Activated T-helper 1 cell treated with anti-CD3 and anti-CD28 coated beads, Interleukin-12 subunit alpha, Interleukin-12 subunit beta, Interleukin-2, Interleukin-4 antibody, amounts not matched to agents 30 ng/mL and 10 ng/mL and 1 ng/mL, durations not matched to agents 14 hours and 24 hours and 36 hours (primary cell): Measurements from ENCODE around the gene CNPY1. TPM values are rescaled to one million over a fixed set of nuclear protein-coding genes. Genes with fewer than 3 reads are reported as not detected.

Source experiments
- DNase-seq: peaks from one replicate; pipeline ENCODE4 v3.0.0; 2021; ENCODE audit warnings: low spot score
- H3K27ac Mint-ChIP-seq: one replicate; pipeline ENCODE4 v1.8.0; 2021; ENCODE audit warnings: mild to moderate bottlenecking, mixed read lengths
- H3K27me3 Mint-ChIP-seq: one replicate; pipeline ENCODE4 v1.8.0; 2022; ENCODE audit warnings: mild to moderate bottlenecking, moderate library complexity, mixed read lengths; ENCODE audit not compliant: insufficient read depth
- H3K36me3 Mint-ChIP-seq: one replicate; pipeline ENCODE4 v1.8.0; 2021; ENCODE audit warnings: low read depth, mixed read lengths
- H3K4me1 Mint-ChIP-seq: one replicate; pipeline ENCODE4 v1.8.0; 2021; ENCODE audit warnings: low read depth, mixed read lengths
- H3K4me3 Mint-ChIP-seq: one replicate; pipeline ENCODE4 v1.8.0; 2021; ENCODE audit warnings: mild to moderate bottlenecking, moderate library complexity, mixed read lengths
- H3K9me3 Mint-ChIP-seq: one replicate; pipeline ENCODE4 v1.8.0; 2021; ENCODE audit warnings: mixed read lengths
- intact Hi-C: fragments of 100-400 bp; cut with micrococcal nuclease; formaldehyde crosslinking; loops from one replicate; pipeline ENCODE4 v1.15.1; 2024
- total RNA-seq: library from RNA; stranded (reverse); gene quantifications from 2 replicates; pipeline ENCODE4 v1.2.3, GENCODE V29; 2022

The CNPY1 gene
- total RNA-seq, 1 donor from 2014 or later: not detected

DNA sequence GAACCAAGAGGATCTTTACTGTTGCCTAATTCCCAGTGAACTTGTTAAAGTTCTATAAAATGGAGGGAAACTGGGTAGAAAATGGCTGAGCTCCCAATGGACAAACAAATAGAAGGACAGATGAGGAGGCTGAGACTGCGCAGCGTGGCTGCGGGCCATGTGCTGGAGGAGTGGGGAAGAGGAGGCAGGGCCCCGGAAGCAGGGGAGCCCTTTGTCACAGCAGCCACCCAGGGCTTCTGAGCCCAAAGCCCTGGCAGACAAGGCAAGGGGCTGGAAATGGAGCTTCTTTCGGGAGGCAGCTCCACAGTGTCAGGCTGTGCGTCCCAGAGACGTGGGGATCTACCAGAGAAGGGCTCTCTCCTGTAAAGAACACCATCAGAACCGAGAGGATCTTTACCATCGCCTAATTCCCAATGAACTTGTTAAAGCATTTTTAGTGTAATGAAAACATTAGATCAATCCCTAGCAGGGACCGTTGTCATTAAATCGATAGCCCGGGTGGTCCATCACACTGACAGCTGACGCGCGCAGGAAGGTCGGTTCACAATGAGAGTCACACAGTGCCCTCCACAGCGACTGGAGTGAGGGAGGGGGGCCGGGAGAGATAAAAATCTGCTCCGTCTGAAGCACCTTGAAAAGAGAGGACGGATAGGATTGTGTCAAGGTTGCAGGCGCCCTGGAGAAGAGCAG lies 14.0 kb upstream of the CNPY1 start:
- intact Hi-C loops: no loop called here
- Mint-ChIP-seq H3K9me3 (no peaks in the 10 kb centered on the region), H3K4me3 (no peak overlapping the region), H3K27ac (no peak overlapping the region), H3K27me3 (peaks cover 3% of the 10 kb centered on the region), H3K4me1 (no peaks in the 10 kb centered on the region), H3K36me3 (no peaks in the 10 kb centered on the region)
- no peak for DNase-seq

DNA sequence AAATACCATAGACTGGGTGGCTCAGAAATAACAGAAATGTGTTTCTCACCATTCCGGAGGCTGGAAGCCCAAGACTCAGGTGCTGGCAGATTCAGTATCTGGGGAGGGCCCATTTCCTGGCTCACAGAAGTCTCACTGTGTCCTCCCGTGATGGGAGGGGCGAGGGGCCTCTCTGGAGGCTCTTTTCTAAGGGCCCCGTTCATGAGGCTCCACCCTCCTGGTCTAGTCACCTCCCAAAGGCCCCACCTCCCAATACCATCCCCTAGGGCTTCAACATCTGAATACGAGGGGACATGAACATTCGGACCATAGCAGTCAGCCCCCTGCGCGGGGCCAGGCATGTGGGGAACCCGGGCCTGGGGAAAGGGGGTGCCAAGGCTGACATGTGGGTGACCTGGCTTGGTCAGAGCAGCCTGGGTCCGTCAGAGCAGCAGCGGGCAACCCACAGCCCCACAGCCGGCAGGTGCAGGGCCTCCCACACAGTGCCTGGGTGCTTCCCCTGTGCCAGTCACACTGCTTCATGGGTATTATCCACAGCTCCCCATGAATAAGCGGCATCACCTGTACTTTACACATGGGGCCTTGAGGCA lies 13.3 kb upstream of the CNPY1 start:
- no peak overlapping the region for H3K27ac Mint-ChIP-seq
- H3K27me3 Mint-ChIP-seq: peaks cover 3% of the 10 kb centered on the region
- intact Hi-C loops: no loop called here
- no peaks in the 10 kb centered on the region for H3K36me3 Mint-ChIP-seq
- H3K9me3 Mint-ChIP-seq: no peaks in the 10 kb centered on the region
- no peaks in the 10 kb centered on the region for H3K4me1 Mint-ChIP-seq
- no peak for DNase-seq
- H3K4me3 Mint-ChIP-seq: no peak overlapping the region

DNA sequence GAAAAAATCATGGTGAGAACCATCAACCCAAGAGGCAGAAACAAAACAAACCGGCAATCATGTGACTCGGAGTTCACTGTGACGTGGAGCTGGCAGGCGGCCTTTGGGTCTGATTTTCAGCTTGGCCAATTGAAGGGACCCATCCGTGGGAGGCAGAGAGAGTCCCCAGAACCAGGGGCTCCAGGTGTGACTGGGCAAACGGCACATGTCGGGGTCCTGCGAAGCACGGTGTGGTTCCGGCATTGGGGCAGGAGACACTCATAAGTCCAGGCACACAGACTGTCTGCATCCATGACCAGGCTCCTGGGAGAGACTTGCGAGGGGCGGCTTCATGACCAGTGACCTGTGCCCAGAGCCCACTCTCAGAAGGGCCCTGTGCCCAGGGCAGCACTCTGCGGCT lies 12.6 kb upstream of the CNPY1 start:
- Mint-ChIP-seq H3K36me3 (no peaks in the 10 kb centered on the region), H3K4me3 (no peak overlapping the region), H3K9me3 (no peaks in the 10 kb centered on the region), H3K4me1 (no peaks in the 10 kb centered on the region), H3K27ac (no peak overlapping the region), H3K27me3 (no peaks in the 10 kb centered on the region)
- intact Hi-C loops: no loop called here
- no peak for DNase-seq

DNA sequence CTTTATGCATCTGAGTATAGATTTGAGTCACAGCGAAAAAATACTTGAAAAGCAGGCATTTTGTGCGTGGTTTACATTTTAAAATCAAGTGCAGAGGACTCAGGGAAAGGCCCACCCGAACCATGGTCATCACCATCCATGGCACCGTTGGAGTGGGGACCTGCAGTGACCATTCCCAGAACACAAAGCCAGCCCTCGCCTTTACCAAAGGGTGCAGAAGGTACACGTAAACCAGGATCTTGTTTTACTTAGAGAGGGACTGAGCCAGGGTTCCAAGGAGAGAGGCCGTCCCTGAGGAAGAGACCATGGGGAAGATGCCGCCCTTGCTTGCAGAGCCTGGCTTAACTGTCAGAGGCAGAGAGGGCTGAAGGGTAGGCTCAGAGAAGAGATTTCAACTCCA lies 12.0 kb upstream of the CNPY1 start:
- DNase-seq: no peak
- Mint-ChIP-seq H3K4me3 (no peak overlapping the region), H3K36me3 (no peaks in the 10 kb centered on the region), H3K4me1 (no peaks in the 10 kb centered on the region), H3K27ac (no peak overlapping the region), H3K27me3 (no peaks in the 10 kb centered on the region), H3K9me3 (no peaks in the 10 kb centered on the region)
- intact Hi-C loops: no loop called here

DNA sequence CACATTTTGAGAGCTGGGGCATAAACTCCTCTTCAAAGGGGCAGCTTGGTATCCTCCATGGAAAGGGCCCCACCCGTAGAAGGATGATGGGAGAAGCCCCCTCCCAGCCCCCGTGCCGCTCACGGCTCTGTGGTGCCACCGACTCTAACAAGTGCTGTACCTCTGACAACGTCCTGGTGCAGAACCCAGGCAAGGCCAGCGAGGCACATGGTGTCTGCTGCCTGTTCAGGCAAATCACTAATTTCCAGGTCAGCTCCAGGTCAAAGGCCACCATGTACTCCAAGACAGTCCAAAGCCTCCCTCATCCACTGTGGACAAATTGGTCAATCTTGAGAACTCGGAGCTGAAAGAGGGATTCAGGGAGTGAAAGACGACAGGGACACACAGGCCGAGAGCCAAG lies 11.4 kb upstream of the CNPY1 start:
- no peaks in the 10 kb centered on the region for H3K4me1 Mint-ChIP-seq
- no peak for DNase-seq
- H3K4me3 Mint-ChIP-seq: no peak overlapping the region
- intact Hi-C loops: no loop called here
- no peaks in the 10 kb centered on the region for H3K9me3 Mint-ChIP-seq
- no peak overlapping the region for H3K27ac Mint-ChIP-seq
- H3K27me3 Mint-ChIP-seq: no peaks in the 10 kb centered on the region
- no peaks in the 10 kb centered on the region for H3K36me3 Mint-ChIP-seq

DNA sequence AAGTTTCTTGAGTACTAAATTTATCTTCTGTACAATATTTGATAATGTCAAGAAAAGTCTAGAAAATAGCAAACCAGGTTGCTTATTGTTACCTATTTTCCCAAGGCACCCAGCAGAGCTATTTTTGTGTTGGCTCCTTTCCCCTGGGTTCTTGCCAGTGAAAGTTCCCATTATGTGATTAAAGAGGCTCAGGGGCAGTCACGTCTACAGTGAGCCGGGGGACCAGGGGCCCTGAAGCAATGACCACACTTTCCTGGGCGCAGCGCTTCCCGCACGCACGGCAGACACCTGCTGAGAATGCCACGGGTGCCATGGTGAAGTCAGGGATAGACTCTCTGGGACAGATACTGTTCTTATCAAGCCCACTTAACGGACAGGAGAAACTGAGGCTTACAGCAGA lies 10.4 kb upstream of the CNPY1 start:
- no peaks in the 10 kb centered on the region for H3K9me3 Mint-ChIP-seq
- H3K27me3 Mint-ChIP-seq: no peaks in the 10 kb centered on the region
- DNase-seq: no peak
- H3K27ac Mint-ChIP-seq: no peak overlapping the region
- no peak overlapping the region for H3K4me3 Mint-ChIP-seq
- no peaks in the 10 kb centered on the region for H3K4me1 Mint-ChIP-seq
- intact Hi-C loops: no loop called here
- no peaks in the 10 kb centered on the region for H3K36me3 Mint-ChIP-seq

DNA sequence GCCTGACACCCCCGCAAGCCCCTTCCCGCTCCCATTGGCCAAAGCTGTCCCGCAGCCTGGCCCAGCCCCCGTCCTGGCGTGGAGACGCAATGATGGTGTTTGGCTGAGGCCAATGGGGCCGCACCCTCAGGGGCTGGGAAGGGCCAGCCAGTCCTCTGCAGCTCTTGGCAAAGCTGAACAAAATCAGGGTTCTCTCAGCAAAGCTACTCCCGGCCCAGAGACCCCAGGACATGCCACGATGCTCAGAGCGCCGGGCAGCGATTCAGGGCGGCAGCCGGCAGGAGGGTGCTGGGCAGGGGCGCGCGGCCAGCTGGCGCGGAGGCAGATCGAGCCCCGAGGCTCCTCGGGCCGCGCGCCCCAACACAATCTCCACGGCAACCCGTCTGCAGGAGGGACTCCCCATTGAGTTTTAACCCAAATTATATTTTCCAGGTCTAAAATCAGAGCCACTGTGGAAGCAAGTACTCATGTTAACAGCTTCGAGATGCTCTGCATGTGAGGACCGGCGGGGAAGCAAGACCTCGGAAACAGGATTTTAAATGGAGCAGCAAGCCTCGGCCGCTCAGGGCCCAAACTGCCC lies 8.8 kb upstream of the CNPY1 start:
- no peak for DNase-seq
- no peak overlapping the region for H3K4me3 Mint-ChIP-seq
- no peaks in the 10 kb centered on the region for H3K27me3 Mint-ChIP-seq
- H3K36me3 Mint-ChIP-seq: no peaks in the 10 kb centered on the region
- H3K27ac Mint-ChIP-seq: no peak overlapping the region
- H3K4me1 Mint-ChIP-seq: no peaks in the 10 kb centered on the region
- H3K9me3 Mint-ChIP-seq: no peaks in the 10 kb centered on the region
- intact Hi-C loops: no loop called here

DNA sequence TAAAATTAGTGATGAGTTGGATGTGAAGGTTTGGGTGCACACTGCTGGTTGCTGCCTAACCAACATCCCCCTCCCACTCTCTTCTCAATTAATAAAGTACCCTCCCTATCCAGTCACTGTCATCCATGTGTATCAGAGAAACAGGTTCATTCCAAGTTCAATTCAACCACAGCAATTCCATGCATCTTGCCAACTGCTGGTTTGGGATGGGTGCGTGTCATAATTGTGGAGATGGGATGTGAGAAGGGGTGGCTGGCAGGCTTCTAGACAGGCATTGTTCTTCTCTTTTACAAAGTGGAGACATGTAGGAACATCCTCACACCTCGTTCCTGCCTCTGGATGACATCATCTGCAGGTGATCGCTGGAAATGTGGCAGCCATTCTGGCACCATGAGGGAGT lies 7.5 kb upstream of the CNPY1 start:
- intact Hi-C loops: no loop called here
- H3K9me3 Mint-ChIP-seq: no peaks in the 10 kb centered on the region
- H3K36me3 Mint-ChIP-seq: no peaks in the 10 kb centered on the region
- H3K4me3 Mint-ChIP-seq: no peak overlapping the region
- H3K4me1 Mint-ChIP-seq: no peaks in the 10 kb centered on the region
- H3K27me3 Mint-ChIP-seq: no peaks in the 10 kb centered on the region
- DNase-seq: no peak
- no peak overlapping the region for H3K27ac Mint-ChIP-seq

DNA sequence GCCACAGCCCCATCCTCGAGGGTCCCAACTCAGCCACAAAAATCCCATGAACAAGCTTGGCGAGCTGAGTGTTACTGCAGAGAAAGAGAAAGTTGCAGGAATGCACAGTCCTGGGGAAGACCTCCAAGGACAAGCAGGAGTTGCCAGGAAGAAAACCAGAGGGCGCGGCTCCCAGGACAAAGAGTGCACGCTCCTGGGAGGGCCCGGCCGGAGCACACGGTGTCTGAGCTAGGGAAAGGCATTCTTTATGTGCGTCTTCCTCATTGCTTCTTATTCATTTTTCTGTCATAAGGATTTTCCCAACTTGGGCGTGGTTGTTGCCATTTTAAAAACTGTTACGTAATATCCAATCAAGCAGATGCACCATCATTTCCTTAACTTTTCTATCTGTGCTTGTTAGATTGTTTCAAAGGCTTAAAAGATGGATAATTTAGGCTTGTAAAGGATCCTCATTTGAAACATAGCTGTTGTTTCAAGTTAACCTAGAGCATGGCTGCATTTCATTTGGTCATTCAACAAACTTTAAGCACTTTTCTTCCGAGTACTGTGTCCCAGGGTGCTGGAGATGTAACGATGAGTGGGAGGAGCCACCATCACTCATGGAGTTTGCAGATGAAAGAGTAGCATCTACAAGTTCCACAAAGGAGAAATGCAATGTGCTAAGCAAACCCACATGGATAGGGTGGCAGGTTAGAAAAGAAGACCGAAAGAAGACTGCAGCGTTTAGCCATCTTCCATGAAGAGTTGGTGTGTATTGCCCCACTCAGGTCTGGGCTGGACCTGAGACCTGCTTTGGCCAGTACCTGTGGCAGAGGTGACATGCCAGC lies 5.6 kb upstream of the CNPY1 start:
- intact Hi-C loops: no loop called here
- Mint-ChIP-seq H3K27ac (no peak overlapping the region), H3K27me3 (no peaks in the 10 kb centered on the region)

DNA sequence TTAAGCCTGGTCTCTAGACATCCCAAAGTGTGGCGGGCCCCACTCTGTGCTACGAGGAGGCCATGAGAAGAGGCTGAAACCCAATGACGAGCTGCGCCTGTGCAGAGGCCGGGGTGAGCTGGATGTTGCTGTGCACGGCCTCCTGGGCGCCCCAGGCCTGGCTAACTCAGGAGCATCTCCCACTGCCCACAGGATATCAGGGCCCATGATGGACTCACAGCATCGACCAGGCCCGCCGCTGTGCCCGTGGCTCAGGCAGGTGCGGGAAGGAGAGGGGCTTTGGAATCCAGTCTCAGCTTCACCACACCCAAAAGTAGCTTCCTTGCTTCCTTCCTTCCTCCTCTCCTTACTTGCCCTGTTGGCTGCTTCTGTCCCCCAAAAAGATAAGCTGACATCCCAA lies 4.6 kb upstream of the CNPY1 start:
- no peaks in the 10 kb centered on the region for H3K27me3 Mint-ChIP-seq
- H3K27ac Mint-ChIP-seq: no peak overlapping the region
- H3K9me3 Mint-ChIP-seq: no peaks in the 10 kb centered on the region
- H3K4me1 Mint-ChIP-seq: no peaks in the 10 kb centered on the region
- no peak for DNase-seq
- H3K4me3 Mint-ChIP-seq: no peak overlapping the region
- H3K36me3 Mint-ChIP-seq: no peaks in the 10 kb centered on the region
- intact Hi-C loops: no loop called here

More for the DNA sequence above, 5.6 kb upstream of the CNPY1 start:
- H3K9me3 Mint-ChIP-seq: no peaks in the 10 kb centered on the region
- H3K4me3 Mint-ChIP-seq: no peak overlapping the region
- DNase-seq: no peak
- no peaks in the 10 kb centered on the region for H3K36me3 Mint-ChIP-seq
- no peaks in the 10 kb centered on the region for H3K4me1 Mint-ChIP-seq

DNA sequence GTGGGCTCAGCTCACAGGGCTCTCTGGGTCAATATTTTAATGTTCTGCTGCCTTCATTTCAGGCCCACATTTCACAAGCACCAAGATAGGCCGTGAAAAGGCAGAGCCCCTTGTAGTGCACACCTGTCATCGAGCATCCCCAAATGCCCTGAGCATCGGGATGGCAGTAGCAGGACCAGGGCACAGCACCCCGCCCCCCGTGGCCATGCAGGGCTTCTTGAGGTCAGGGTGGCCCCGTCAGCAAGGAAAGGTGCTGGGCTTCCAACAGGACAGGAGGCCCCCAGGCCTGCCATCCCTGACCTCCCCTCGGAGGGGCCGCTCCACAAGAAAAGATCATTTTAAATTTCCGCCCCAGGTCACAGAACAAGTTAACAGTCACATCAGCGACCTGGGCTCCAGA lies 2.9 kb upstream of the CNPY1 start:
- Mint-ChIP-seq H3K4me1 (no peaks in the 10 kb centered on the region), H3K4me3 (no peak overlapping the region), H3K27me3 (no peaks in the 10 kb centered on the region), H3K36me3 (no peaks in the 10 kb centered on the region), H3K9me3 (no peaks in the 10 kb centered on the region), H3K27ac (no peak overlapping the region)
- intact Hi-C loops: no loop called here
- no peak for DNase-seq

DNA sequence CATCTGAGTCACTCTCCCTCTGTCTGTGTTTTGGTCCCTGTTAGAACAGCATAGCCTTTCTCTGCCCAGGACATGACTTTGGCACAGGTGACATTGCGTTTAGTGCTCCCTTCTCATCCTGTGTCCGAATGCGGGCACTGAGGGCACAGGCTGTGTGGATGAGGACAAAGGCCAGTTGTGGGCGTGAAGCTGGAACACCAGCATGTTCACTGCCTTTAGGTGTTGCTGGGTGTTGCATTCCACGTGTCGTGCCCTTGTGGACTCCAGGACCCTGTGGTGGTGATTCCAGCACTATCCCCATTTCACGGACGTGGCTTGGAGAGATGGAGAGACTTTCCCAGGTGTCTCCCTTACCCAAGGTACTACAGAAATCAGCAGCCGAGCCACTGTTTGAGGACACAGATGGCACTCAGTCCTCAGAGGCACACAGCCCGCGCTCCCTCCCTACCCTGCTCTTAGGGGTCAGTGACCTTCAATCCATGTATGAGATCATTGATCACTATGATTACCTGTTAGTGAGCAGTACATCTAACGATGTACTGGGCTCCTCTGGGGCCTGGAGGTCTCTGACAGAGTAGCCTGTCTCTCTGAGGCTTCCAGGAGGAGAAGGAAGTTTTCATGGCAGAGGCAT lies 917 bp upstream of the CNPY1 start:
- Mint-ChIP-seq H3K27ac (no peak overlapping the region), H3K4me3 (no peak overlapping the region), H3K4me1 (no peaks in the 10 kb centered on the region), H3K9me3 (no peaks in the 10 kb centered on the region), H3K27me3 (no peaks in the 10 kb centered on the region), H3K36me3 (no peaks in the 10 kb centered on the region)
- intact Hi-C loops: no loop called here
- DNase-seq: no peak

DNA sequence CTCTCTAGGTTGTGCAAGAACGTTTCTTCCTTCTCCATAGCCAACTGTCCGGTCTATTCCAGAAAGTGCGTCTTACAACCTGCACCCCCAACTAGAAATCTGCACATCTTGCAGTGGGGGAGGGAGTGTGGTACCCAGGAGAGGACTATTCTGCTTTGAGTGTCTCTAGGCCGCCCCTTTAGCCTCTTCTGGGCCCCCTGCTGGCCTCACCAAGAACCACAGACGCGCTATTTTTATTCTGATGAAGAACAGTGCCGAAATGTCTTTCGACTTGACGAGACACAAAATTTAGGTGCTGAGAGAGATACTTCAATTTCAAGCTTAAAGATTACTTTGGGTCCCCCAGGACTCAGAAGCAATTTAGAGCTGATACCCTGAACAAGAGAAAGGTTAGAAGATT lies 1.0 kb downstream of the CNPY1 start:
- DNase-seq: no peak
- Mint-ChIP-seq H3K27ac (no peak overlapping the region), H3K9me3 (no peaks in the 10 kb centered on the region), H3K27me3 (peaks cover 4% of the 10 kb centered on the region), H3K36me3 (no peaks in the 10 kb centered on the region), H3K4me3 (no peak overlapping the region), H3K4me1 (no peaks in the 10 kb centered on the region)
- intact Hi-C loops: no loop called here
